ENCODE results near the gene SHOC2. TPM values are rescaled to one million over a fixed set of nuclear protein-coding genes. Genes with fewer than 3 reads are reported as not detected.
A peak's percentile ranks its signal among the peaks of the same experiment; 100 is the strongest.

The SHOC2 gene
- total and polyA plus RNA-seq, 4 donors, result 17.6 to 68.4 (median 47.8) TPM

- DNase-seq (no peak), ATAC-seq (ENCODE audit: low FRiP score) (peak; percentile 84)
- Histone ChIP-seq H3K27ac (ENCODE audit: low read depth in 1 of 2, low read length in 2 of 2) (no peak overlapping the region), H3K36me3 (ENCODE audit: control insufficient read depth in 1 of 2, insufficient read depth in 2 of 2, low read length in 1 of 2) (peaks cover 0 to 3% of the 10 kb centered on the region in 2 donors), H3K4me1 (ENCODE audit: control insufficient read depth in 1 of 2, insufficient read depth in 2 of 2, low read length in 2 of 2) (no peaks in the 10 kb centered on the region), H3K4me3 (ENCODE audit: low read length in 2 of 2) (no peak overlapping the region), H3K9me3 (ENCODE audit: control insufficient read depth, low read length) (no peaks in the 10 kb centered on the region), H3K27me3 (ENCODE audit: control insufficient read depth in 1 of 2, insufficient read depth in 2 of 2, low read length in 1 of 2) (no peaks in the 10 kb centered on the region)
- WGBS, 2 donors, result 12 to 13% methylated on average over 4 of the region's 4 CpGs
- intact Hi-C loops (cut with DNase I), result loop anchor here (2.0 to 10.0 kb wide), 5 partner anchors 89 to 289 kb away; no protein-coding TSS in a partner anchor
Observed at GRCh38 chr10:110893559-110894179, 25.7 kb upstream of the SHOC2 start.

DNA sequence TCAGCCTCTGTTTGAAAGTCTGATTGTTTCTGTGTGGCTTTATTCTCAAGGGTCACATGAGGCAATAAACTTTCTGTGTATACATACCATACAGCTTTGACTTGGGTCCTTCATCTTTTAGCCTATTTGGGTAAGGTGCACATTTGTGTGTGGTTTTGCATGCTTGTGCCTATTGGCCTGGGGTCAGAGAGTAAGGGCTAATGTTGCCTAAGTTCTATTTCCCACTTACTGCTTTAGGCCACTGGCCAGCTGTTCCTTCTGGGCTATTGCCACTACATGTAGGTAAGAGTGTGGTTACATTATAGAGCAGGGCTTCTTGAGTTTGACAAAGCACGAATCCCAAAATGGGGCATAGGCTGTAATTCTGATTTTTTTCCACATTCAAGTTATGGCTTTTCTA lies 22.2 kb upstream of the SHOC2 start:
- intact Hi-C loops (cut with DNase I), result loop anchor here (10.0 kb wide), 2 partner anchors 282 to 292 kb away; no protein-coding TSS in a partner anchor
- H3K36me3 ChIP-seq (ENCODE audit: control insufficient read depth in 1 of 2, insufficient read depth in 2 of 2, low read length in 1 of 2), result peaks cover 0 to 8% of the 10 kb centered on the region in 2 donors
- no peak for ATAC-seq (ENCODE audit: low FRiP score)
- no peaks in the 10 kb centered on the region for H3K9me3 ChIP-seq (ENCODE audit: control insufficient read depth, low read length)
- no peak for DNase-seq
- 47 to 60% methylated on average over 1 of the region's 1 CpG for WGBS, 2 donors
- H3K27ac ChIP-seq (ENCODE audit: low read depth in 1 of 2, low read length in 2 of 2), result peak overlapping the region in 1 of 2 donors; percentile 44
- H3K27me3 ChIP-seq (ENCODE audit: control insufficient read depth in 1 of 2, insufficient read depth in 2 of 2, low read length in 1 of 2), result no peaks in the 10 kb centered on the region
- no peak overlapping the region for H3K4me3 ChIP-seq (ENCODE audit: low read length in 2 of 2)
- peaks cover 0 to 2% of the 10 kb centered on the region in 2 donors for H3K4me1 ChIP-seq (ENCODE audit: control insufficient read depth in 1 of 2, insufficient read depth in 2 of 2, low read length in 2 of 2)

DNA sequence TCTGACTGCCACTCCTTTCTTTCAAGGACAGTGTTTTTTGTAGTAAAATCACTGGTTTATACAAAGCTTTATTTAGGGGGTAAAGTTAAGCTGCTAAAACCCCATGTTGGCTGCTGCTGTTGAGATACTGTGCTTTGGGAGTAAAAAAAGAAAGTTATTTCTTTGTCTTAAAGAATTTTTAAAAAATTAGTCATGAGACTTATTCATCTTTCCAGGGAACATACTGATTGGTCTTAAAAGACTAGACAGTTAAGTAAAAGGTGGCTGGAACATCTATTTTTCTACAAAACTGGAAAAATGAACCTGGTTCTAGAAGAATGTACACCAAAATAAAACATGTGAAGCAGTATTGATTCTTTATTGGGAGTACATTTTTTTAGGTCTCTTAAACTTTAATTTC lies 21.0 kb upstream of the SHOC2 start:
- ATAC-seq (ENCODE audit: low FRiP score) (no peak), DNase-seq (no peak)
- Histone ChIP-seq H3K27ac (ENCODE audit: low read depth in 1 of 2, low read length in 2 of 2) (no peak overlapping the region), H3K36me3 (ENCODE audit: control insufficient read depth in 1 of 2, insufficient read depth in 2 of 2, low read length in 1 of 2) (peaks cover 0 to 8% of the 10 kb centered on the region in 2 donors), H3K27me3 (ENCODE audit: control insufficient read depth in 1 of 2, insufficient read depth in 2 of 2, low read length in 1 of 2) (no peaks in the 10 kb centered on the region), H3K4me1 (ENCODE audit: control insufficient read depth in 1 of 2, insufficient read depth in 2 of 2, low read length in 2 of 2) (peaks cover 0 to 4% of the 10 kb centered on the region in 2 donors), H3K4me3 (ENCODE audit: low read length in 2 of 2) (no peak overlapping the region), H3K9me3 (ENCODE audit: control insufficient read depth, low read length) (no peaks in the 10 kb centered on the region)
- intact Hi-C loops (cut with DNase I), result loop anchor here (10.0 kb wide), 2 partner anchors 284 to 294 kb away; no protein-coding TSS in a partner anchor

GRCh38 chr10:110900983-110901382 lies 18.4 kb upstream of the SHOC2 start:
- Histone ChIP-seq H3K9me3 (ENCODE audit: control insufficient read depth, low read length) (no peaks in the 10 kb centered on the region), H3K4me1 (ENCODE audit: control insufficient read depth in 1 of 2, insufficient read depth in 2 of 2, low read length in 2 of 2) (peaks cover 0 to 4% of the 10 kb centered on the region in 2 donors), H3K27ac (ENCODE audit: low read depth in 1 of 2, low read length in 2 of 2) (no peak overlapping the region), H3K4me3 (ENCODE audit: low read length in 2 of 2) (no peak overlapping the region), H3K36me3 (ENCODE audit: control insufficient read depth in 1 of 2, insufficient read depth in 2 of 2, low read length in 1 of 2) (peaks cover 0 to 5% of the 10 kb centered on the region in 2 donors), H3K27me3 (ENCODE audit: control insufficient read depth in 1 of 2, insufficient read depth in 2 of 2, low read length in 1 of 2) (no peaks in the 10 kb centered on the region)
- WGBS, 2 donors, result 88 to 89% methylated on average over 2 of the region's 2 CpGs
- no peak for DNase-seq
- intact Hi-C loops (cut with DNase I), result no loop called here
- no peak for ATAC-seq (ENCODE audit: low FRiP score)

- H3K27me3 ChIP-seq (ENCODE audit: control insufficient read depth in 1 of 2, insufficient read depth in 2 of 2, low read length in 1 of 2), result no peaks in the 10 kb centered on the region
- H3K36me3 ChIP-seq (ENCODE audit: control insufficient read depth in 1 of 2, insufficient read depth in 2 of 2, low read length in 1 of 2), result peaks cover 0 to 5% of the 10 kb centered on the region in 2 donors
- H3K4me3 ChIP-seq (ENCODE audit: low read length in 2 of 2), result no peak overlapping the region
- no peak overlapping the region for H3K27ac ChIP-seq (ENCODE audit: low read depth in 1 of 2, low read length in 2 of 2)
- DNase-seq, result no peak
- peaks cover 0 to 4% of the 10 kb centered on the region in 2 donors for H3K4me1 ChIP-seq (ENCODE audit: control insufficient read depth in 1 of 2, insufficient read depth in 2 of 2, low read length in 2 of 2)
- intact Hi-C loops (cut with DNase I), result no loop called here
- H3K9me3 ChIP-seq (ENCODE audit: control insufficient read depth, low read length), result no peaks in the 10 kb centered on the region
- WGBS, 2 donors, result 78 to 79% methylated on average over 7 of the region's 7 CpGs
- no peak for ATAC-seq (ENCODE audit: low FRiP score)
Observed at GRCh38 chr10:110901954-110902819, 17.2 kb upstream of the SHOC2 start.

- no peak overlapping the region for H3K27ac ChIP-seq (ENCODE audit: low read depth in 1 of 2, low read length in 2 of 2)
- no peak overlapping the region for H3K4me3 ChIP-seq (ENCODE audit: low read length in 2 of 2)
- 75 to 76% methylated on average over 3 of the region's 3 CpGs for WGBS, 2 donors
- intact Hi-C loops (cut with DNase I), result no loop called here
- H3K36me3 ChIP-seq (ENCODE audit: control insufficient read depth in 1 of 2, insufficient read depth in 2 of 2, low read length in 1 of 2), result peaks cover 0 to 5% of the 10 kb centered on the region in 2 donors
- no peak for DNase-seq
- H3K27me3 ChIP-seq (ENCODE audit: control insufficient read depth in 1 of 2, insufficient read depth in 2 of 2, low read length in 1 of 2), result no peaks in the 10 kb centered on the region
- ATAC-seq (ENCODE audit: low FRiP score), result no peak
- peaks cover 0 to 4% of the 10 kb centered on the region in 2 donors for H3K4me1 ChIP-seq (ENCODE audit: control insufficient read depth in 1 of 2, insufficient read depth in 2 of 2, low read length in 2 of 2)
- no peaks in the 10 kb centered on the region for H3K9me3 ChIP-seq (ENCODE audit: control insufficient read depth, low read length)
Observed at GRCh38 chr10:110903280-110904278, 15.8 kb upstream of the SHOC2 start.

DNA sequence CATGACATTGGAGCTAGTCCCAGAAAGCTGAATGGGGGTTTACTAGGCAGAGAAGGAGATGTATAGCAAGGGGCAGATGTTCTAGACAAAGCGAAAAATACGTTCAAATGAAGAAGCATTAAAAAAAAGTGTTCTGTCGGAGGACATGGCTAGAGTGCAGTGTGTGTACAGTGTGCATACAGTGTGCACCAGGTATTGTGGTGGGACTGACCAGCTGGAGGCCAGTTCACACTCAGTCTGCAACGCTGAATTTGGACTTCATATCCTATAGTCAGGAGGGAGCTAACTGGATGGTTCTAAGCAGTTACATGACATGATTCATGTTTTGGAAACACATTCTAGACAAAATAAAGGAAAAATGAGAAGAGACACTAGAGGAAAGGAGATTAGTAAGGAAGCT lies 9.3 kb upstream of the SHOC2 start:
- no peaks in the 10 kb centered on the region for H3K9me3 ChIP-seq (ENCODE audit: control insufficient read depth, low read length)
- no peaks in the 10 kb centered on the region for H3K36me3 ChIP-seq (ENCODE audit: control insufficient read depth in 1 of 2, insufficient read depth in 2 of 2, low read length in 1 of 2)
- H3K27me3 ChIP-seq (ENCODE audit: control insufficient read depth in 1 of 2, insufficient read depth in 2 of 2, low read length in 1 of 2), result no peaks in the 10 kb centered on the region
- 80 to 82% methylated on average over 4 of the region's 4 CpGs for WGBS, 2 donors
- H3K4me1 ChIP-seq (ENCODE audit: control insufficient read depth in 1 of 2, insufficient read depth in 2 of 2, low read length in 2 of 2), result no peaks in the 10 kb centered on the region
- intact Hi-C loops (cut with DNase I), result no loop called here
- no peak overlapping the region for H3K27ac ChIP-seq (ENCODE audit: low read depth in 1 of 2, low read length in 2 of 2)
- H3K4me3 ChIP-seq (ENCODE audit: low read length in 2 of 2), result no peak overlapping the region
- DNase-seq, result no peak
- ATAC-seq (ENCODE audit: low FRiP score), result no peak

DNA sequence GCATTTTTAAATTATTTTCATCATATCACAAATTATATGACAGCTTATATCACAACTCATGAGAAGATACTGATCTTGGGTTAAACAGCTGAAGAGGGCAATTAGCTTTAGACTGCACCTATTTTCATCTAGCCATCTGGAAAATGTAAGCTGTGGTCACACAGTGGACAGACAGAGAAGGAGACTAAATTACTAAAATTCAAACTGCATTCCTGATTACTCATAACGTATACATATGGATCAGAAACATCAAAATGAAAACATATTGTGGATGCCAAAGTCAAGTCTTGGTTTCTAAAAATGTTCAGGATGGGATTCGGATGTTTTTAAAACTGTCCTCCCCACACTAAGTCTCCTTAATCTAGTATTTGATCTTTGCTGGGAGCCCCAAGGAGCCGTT lies 7.0 kb upstream of the SHOC2 start:
- H3K4me3 ChIP-seq (ENCODE audit: low read length in 2 of 2), result no peak overlapping the region
- DNase-seq (no peak), ATAC-seq (ENCODE audit: low FRiP score) (no peak)
- no peaks in the 10 kb centered on the region for H3K9me3 ChIP-seq (ENCODE audit: control insufficient read depth, low read length)
- H3K4me1 ChIP-seq (ENCODE audit: control insufficient read depth in 1 of 2, insufficient read depth in 2 of 2, low read length in 2 of 2), result peaks cover 0 to 3% of the 10 kb centered on the region in 2 donors
- intact Hi-C loops (cut with DNase I), result no loop called here
- H3K27ac ChIP-seq (ENCODE audit: low read depth in 1 of 2, low read length in 2 of 2), result no peak overlapping the region
- no peaks in the 10 kb centered on the region for H3K27me3 ChIP-seq (ENCODE audit: control insufficient read depth in 1 of 2, insufficient read depth in 2 of 2, low read length in 1 of 2)
- no peaks in the 10 kb centered on the region for H3K36me3 ChIP-seq (ENCODE audit: control insufficient read depth in 1 of 2, insufficient read depth in 2 of 2, low read length in 1 of 2)
- 20 to 26% methylated on average over 3 of the region's 3 CpGs for WGBS, 2 donors
